Neuron (in vitro differentiated cells): ENCODE results near the gene MRFAP1L1.

ENCODE experiments used
- H2AFZ ChIP-seq: one replicate; pipeline ENCODE4 v1.6.1; 2013; ENCODE audit warnings: low read depth, mild to moderate bottlenecking, inconsistent platforms, low read length, moderate library complexity
- H3K27me3 ChIP-seq: one replicate; pipeline ENCODE4 v1.6.1; 2013; ENCODE audit warnings: low read length; ENCODE audit not compliant: insufficient read depth
- H3K36me3 ChIP-seq: one replicate; pipeline ENCODE4 v1.6.1; 2013; ENCODE audit warnings: low read length; ENCODE audit not compliant: insufficient read depth
- H3K4me1 ChIP-seq: one replicate; pipeline ENCODE4 v1.6.1; 2013; ENCODE audit warnings: low read length; ENCODE audit not compliant: insufficient read depth
- H3K4me3 ChIP-seq: 2 replicates; pipeline ENCODE4 v1.5.1; 2013; ENCODE audit warnings: mild to moderate bottlenecking, low read length, moderate library complexity
- H3K9me3 ChIP-seq: one replicate; pipeline ENCODE4 v1.6.1; 2013; ENCODE audit warnings: low read length

MRFAP1L1 gene

GRCh38 chr4:6665320-6665654, 44.4 kb downstream of the MRFAP1L1 start:
- Histone ChIP-seq H3K4me1 (no peaks in the 10 kb centered on the region), H2AFZ (no peak overlapping the region), H3K9me3 (peaks cover 5% of the 10 kb centered on the region), H3K36me3 (no peaks in the 10 kb centered on the region), H3K27me3 (no peaks in the 10 kb centered on the region), H3K4me3 (no peak overlapping the region)

DNA sequence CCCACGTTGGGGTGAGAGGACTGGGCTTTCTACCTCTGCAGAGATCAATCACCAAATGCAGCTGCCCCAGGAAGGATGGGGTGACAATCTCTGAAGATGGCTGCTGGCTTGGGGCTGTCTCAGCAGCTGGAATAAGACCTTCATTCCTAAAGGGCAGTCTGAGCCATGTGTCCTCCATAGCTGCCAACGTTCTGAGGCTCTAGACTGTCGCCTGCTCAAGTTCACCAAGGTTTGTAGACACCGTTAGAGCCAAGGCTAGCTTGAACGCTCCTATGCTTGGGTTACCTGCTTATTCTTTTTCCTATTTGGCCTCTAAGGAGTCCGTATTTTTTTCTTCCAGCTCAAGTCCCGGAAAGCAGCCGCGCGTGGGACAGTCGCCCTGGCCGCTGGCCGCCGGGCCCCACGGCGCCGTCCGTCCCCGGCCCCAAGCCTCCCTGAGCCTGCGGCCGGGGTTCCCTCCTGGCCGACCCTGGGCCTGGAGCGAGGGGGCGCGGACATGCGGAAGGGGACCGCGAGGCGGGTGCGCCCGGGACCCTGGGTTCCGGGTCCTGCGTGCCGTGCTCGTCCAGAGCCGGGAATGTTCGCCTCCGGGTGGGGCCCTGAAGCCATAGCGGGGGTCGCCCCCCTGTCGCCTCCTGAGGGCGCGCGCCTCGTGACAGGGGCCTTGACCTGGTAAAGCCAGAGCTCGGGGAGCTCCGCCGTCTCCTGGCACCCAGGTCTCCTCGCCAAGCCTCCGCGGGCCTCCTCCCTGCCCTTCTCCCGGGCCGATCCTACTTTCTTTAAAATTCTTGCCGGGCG, 45.9 kb downstream of the MRFAP1L1 start:
- Histone ChIP-seq H3K9me3 (peaks cover 7% of the 10 kb centered on the region), H3K27me3 (no peaks in the 10 kb centered on the region), H3K4me1 (no peaks in the 10 kb centered on the region), H3K36me3 (no peaks in the 10 kb centered on the region), H3K4me3 (no peak overlapping the region), H2AFZ (no peak overlapping the region)

DNA sequence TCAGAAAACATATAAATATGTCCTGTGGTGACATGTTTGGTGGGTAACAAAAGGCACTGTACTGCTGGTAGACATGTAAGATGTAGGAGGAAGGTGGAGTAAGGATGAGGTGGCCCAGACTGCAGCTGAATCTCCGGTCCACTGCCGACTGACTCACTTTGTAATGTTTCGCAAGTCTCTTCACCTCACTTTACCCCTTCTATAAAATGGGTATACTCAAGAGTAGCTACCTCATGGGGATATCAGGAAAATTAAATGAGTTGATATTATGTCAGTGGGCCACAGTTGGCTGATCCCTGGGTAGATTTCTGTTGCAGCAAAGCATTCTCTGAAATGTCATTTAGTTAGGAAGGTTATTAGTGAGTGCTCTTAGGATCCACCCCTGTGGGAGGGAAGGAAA, 47.1 kb downstream of the MRFAP1L1 start:
- Histone ChIP-seq H3K9me3 (peaks cover 9% of the 10 kb centered on the region), H3K36me3 (no peaks in the 10 kb centered on the region), H2AFZ (no peak overlapping the region), H3K4me3 (no peak overlapping the region), H3K4me1 (no peaks in the 10 kb centered on the region), H3K27me3 (no peaks in the 10 kb centered on the region)

DNA sequence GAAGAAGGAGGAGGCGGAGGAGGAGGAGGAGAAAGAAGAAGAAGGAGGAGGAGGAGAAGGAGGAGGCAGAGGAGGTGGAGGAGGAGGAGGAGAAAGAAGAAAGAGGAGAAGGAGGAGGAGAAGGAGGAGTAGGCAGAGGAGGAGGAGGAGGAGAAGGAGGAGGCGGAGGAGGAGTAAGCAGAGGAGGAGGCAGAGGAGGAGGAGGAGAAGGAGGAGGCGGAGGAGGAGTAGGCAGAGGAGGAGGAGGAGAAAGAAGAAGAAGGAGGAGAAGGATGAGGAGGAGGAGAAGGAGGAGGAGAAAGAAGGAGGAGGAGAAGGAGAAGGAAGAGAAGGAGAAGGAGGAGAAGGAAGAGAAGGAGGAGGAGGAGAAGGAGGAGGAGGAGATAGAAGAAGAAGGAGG, 49.2 kb downstream of the MRFAP1L1 start:
- Histone ChIP-seq H3K36me3 (no peaks in the 10 kb centered on the region), H2AFZ (no peak overlapping the region), H3K4me3 (no peak overlapping the region), H3K9me3 (peaks cover 12% of the 10 kb centered on the region), H3K4me1 (no peaks in the 10 kb centered on the region), H3K27me3 (no peaks in the 10 kb centered on the region)

DNA sequence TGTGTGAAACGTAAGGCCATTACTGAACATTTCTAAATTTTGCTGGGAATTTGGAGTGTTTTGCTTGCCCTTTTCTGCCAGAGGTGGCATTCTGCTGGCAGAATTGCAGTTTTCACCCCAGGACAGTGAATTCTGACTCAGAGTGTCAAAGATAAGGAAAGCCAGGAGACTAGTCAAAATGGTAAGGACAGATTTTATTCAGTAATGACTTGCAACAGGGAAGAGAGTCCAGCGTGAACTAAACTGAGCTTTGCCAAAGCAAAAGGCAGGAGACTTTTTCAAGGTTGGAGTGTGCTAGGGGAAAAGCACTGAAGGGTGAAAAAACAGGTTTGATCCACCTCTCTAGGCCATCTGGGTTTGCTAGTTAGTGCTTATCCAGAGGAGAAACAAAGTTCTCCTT, 49.8 kb downstream of the MRFAP1L1 start:
- Histone ChIP-seq H3K9me3 (peaks cover 9% of the 10 kb centered on the region), H3K4me1 (no peaks in the 10 kb centered on the region), H3K4me3 (no peak overlapping the region), H3K27me3 (no peaks in the 10 kb centered on the region), H2AFZ (no peak overlapping the region), H3K36me3 (no peaks in the 10 kb centered on the region)

GRCh38 chr4:6658597-6659075, 51.0 kb downstream of the MRFAP1L1 start:
- Histone ChIP-seq H3K4me3 (no peak overlapping the region), H3K36me3 (no peaks in the 10 kb centered on the region), H3K4me1 (no peaks in the 10 kb centered on the region), H2AFZ (no peak overlapping the region), H3K9me3 (peaks cover 7% of the 10 kb centered on the region), H3K27me3 (no peaks in the 10 kb centered on the region)

DNA sequence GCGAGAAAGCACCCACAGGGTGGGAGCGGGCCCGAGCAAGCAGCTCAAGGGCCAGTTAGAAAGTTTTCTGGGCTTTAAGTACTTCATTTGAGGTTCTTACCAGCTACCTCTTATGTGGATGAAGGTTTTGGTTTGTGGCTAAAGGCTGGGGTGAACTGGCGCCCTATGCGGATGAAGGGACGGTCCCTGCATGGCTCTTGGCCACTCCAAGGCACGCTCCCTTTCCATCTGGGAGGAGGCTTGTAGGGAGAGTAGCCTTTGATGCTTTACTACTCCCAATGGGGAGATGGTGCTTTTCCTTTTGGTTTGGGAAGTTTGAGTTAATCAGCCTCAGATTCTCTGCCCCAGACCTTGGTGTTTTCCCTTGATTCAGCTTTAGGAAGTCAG, 51.5 kb downstream of the MRFAP1L1 start:
- Histone ChIP-seq H3K4me1 (no peaks in the 10 kb centered on the region), H2AFZ (no peak overlapping the region), H3K9me3 (peaks cover 7% of the 10 kb centered on the region), H3K4me3 (no peak overlapping the region), H3K36me3 (no peaks in the 10 kb centered on the region), H3K27me3 (no peaks in the 10 kb centered on the region)
